ENCODE measurements around the gene ATP4A. TPM values are rescaled to one million over a fixed set of nuclear protein-coding genes. Genes with fewer than 3 reads are reported as not detected.
A peak's percentile ranks its signal among the peaks of the same experiment; 100 is the strongest.

The ATP4A gene
- total RNA-seq, 2 donors from 2014 or later: 0.18 TPM; not detected in 1

DNA sequence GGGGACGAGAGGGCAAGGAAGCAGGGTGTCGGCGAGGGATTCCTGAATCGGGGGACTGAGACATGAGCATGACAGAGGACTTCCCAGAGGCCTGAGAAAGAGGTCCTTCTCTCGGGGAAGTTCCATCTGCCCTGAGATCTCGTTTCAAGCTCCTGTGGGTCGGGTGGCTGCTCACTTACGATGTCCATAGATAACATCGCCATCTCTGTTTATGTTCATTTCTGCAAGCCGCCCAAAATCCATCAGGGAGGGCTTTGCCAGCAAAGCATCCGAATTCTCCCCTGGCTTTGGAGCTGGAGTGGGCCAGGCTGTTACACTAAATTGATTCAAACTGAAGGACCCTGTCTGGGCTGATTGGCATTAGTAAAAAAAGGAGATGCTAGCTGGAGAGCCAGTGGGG is 55.9 kb downstream of the ATP4A start:
- peaks cover 57% of the 10 kb centered on the region for H3K36me3 ChIP-seq (ENCODE audit: control insufficient read depth, insufficient read depth, low read length)
- Mint-ChIP-seq H3K27me3 (ENCODE audit: insufficient read depth) (peaks cover 5% of the 10 kb centered on the region), H3K27ac (peak overlapping the region; percentile 4)

DNA sequence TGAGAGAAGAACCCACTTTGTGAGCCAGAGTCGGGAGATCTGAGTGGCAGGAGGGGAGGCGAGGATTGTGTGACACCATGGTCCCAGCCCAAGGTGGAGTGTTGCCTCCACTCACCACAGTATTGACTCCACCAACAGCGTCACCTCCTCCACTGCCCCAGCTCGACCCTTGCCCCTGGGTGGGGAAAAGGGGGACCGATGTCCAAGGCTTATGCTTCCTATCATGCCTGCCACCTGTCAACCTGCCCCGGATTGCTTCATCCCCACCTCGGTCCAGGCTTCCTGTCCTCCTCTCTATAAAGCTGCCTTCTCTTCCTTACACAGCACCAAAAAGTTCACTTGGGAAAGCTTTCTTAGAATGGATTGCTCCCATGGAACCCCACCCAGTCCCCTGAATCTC is 57.4 kb downstream of the ATP4A start:
- Histone ChIP-seq H3K9me3 (ENCODE audit: control insufficient read depth, low read length) (no peaks in the 10 kb centered on the region), H3K4me3 (ENCODE audit: low read length) (no peak overlapping the region), H3K27me3 (ENCODE audit: control insufficient read depth, insufficient read depth, low read length, poor library complexity, severe bottlenecking) (no peaks in the 10 kb centered on the region), H3K4me1 (ENCODE audit: control insufficient read depth, insufficient read depth, low read length) (peaks cover 11% of the 10 kb centered on the region), H3K36me3 (ENCODE audit: control insufficient read depth, insufficient read depth, low read length) (peaks cover 73% of the 10 kb centered on the region), H3K9ac (ENCODE audit: extremely low read depth, low read length, poor library complexity, severe bottlenecking) (no peak overlapping the region), H3K27ac (ENCODE audit: low read depth, low read length) (no peak overlapping the region)
- peaks cover 70% of the 10 kb centered on the region for H3K36me3 Mint-ChIP-seq (ENCODE audit: low read depth)
- DNase-seq: no peak
- no peak overlapping the region for H3K4me3 Mint-ChIP-seq
- peaks cover 37% of the 10 kb centered on the region for H3K4me1 Mint-ChIP-seq
- no peaks in the 10 kb centered on the region for H3K9me3 Mint-ChIP-seq
- TF ChIP-seq, protein P1, sequence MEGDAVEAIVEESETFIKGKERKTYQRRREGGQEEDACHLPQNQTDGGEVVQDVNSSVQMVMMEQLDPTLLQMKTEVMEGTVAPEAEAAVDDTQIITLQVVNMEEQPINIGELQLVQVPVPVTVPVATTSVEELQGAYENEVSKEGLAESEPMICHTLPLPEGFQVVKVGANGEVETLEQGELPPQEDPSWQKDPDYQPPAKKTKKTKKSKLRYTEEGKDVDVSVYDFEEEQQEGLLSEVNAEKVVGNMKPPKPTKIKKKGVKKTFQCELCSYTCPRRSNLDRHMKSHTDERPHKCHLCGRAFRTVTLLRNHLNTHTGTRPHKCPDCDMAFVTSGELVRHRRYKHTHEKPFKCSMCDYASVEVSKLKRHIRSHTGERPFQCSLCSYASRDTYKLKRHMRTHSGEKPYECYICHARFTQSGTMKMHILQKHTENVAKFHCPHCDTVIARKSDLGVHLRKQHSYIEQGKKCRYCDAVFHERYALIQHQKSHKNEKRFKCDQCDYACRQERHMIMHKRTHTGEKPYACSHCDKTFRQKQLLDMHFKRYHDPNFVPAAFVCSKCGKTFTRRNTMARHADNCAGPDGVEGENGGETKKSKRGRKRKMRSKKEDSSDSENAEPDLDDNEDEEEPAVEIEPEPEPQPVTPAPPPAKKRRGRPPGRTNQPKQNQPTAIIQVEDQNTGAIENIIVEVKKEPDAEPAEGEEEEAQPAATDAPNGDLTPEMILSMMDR (conservative IDR thresholded peaks at IDR 0.05): no peak
- no peak overlapping the region for H3K27ac Mint-ChIP-seq
- no peaks in the 10 kb centered on the region for H3K27me3 Mint-ChIP-seq (ENCODE audit: insufficient read depth)
- WGBS, 2 experiments (ENCODE audit: insufficient coverage in 1 of 2, insufficient read length in 1 of 2): 93% methylated on average over 2 to 7 of the region's 7 CpGs

More for the DNA sequence above, 55.9 kb downstream of the ATP4A start:
- Histone ChIP-seq H3K9ac (ENCODE audit: extremely low read depth, low read length, poor library complexity, severe bottlenecking) (no peak overlapping the region), H3K4me1 (ENCODE audit: control insufficient read depth, insufficient read depth, low read length) (peaks cover 11% of the 10 kb centered on the region), H3K27me3 (ENCODE audit: control insufficient read depth, insufficient read depth, low read length, poor library complexity, severe bottlenecking) (no peaks in the 10 kb centered on the region), H3K27ac (ENCODE audit: low read depth, low read length) (no peak overlapping the region), H3K4me3 (ENCODE audit: low read length) (peak overlapping the region; percentile 100), H3K9me3 (ENCODE audit: control insufficient read depth, low read length) (no peaks in the 10 kb centered on the region)
- peak overlapping the region; percentile 99 for H3K4me3 Mint-ChIP-seq
- TF ChIP-seq, protein P1 (conservative IDR thresholded peaks at IDR 0.05): no peak
- no peaks in the 10 kb centered on the region for H3K9me3 Mint-ChIP-seq
- DNase-seq: no peak
- peaks cover 56% of the 10 kb centered on the region for H3K36me3 Mint-ChIP-seq (ENCODE audit: low read depth)
- peaks cover 31% of the 10 kb centered on the region for H3K4me1 Mint-ChIP-seq
- WGBS, 2 experiments (ENCODE audit: insufficient coverage in 1 of 2, insufficient read length in 1 of 2): 87 to 95% methylated on average over 11 of the region's 11 CpGs

DNA sequence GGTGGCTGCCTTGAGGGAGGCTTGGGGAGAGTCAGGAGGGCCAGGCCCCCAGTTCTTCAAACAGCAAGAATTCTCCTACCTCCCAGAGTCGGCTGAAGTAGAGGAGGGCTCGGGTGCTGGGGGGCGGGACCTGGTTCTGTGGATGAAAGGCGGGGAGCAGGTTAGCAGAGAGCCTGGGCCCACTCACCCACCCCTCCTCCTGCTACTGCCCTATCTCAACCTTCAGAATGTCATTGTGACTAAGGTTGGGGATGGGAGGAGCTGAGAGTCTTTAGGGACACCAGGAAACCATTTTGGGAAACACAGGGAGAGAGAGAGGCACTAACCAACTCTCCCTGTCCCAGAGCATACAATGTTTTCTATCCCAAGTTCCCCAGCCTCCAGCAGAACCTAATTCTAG is 60.7 kb downstream of the ATP4A start:
- Mint-ChIP-seq H3K27ac (peak overlapping the region; percentile 90), H3K4me1 (peaks cover 28% of the 10 kb centered on the region), H3K27me3 (ENCODE audit: insufficient read depth) (no peaks in the 10 kb centered on the region), H3K9me3 (no peaks in the 10 kb centered on the region), H3K36me3 (ENCODE audit: low read depth) (peaks cover 93% of the 10 kb centered on the region), H3K4me3 (peak overlapping the region; percentile 22)
- no peak for DNase-seq
- H3K4me1 ChIP-seq (ENCODE audit: control insufficient read depth, insufficient read depth, low read length): peaks cover 11% of the 10 kb centered on the region
- no peak overlapping the region for H3K4me3 ChIP-seq (ENCODE audit: low read length)
- no peak overlapping the region for H3K27ac ChIP-seq (ENCODE audit: low read depth, low read length)
- H3K9me3 ChIP-seq (ENCODE audit: control insufficient read depth, low read length): no peaks in the 10 kb centered on the region
- H3K27me3 ChIP-seq (ENCODE audit: control insufficient read depth, insufficient read depth, low read length, poor library complexity, severe bottlenecking): no peaks in the 10 kb centered on the region
- H3K36me3 ChIP-seq (ENCODE audit: control insufficient read depth, insufficient read depth, low read length): peaks cover 96% of the 10 kb centered on the region
- TF ChIP-seq, protein P1 (conservative IDR thresholded peaks at IDR 0.05): no peak
- H3K9ac ChIP-seq (ENCODE audit: extremely low read depth, low read length, poor library complexity, severe bottlenecking): no peak overlapping the region
- 84% methylated on average over 3 of the region's 4 CpGs; no CpG with 5 or more reads in 1 of the 2 experiments for WGBS, 2 experiments (ENCODE audit: insufficient coverage in 1 of 2, insufficient read length in 1 of 2)
